Activated naive CD4-positive, alpha-beta T cell treated with anti-CD3 and anti-CD28 coated beads, Interleukin-2, amount 10 ng/mL, durations not matched to agents 7 days and 5 days (primary cell): ENCODE data around the gene DYNC1LI2.

Experiments used
- CTCF ChIA-PET: fragments of 350-600 bp; sonication (Branson Sonifier 250); formaldehyde crosslinking; loops from one replicate; lab custom pipeline; 2021; ENCODE audit warnings: antibody characterized with exemption; lab: Charles Lee
- DNase-seq: peaks from one replicate; pipeline ENCODE4 v3.0.0-alpha.2; 2020
- H3K27ac Mint-ChIP-seq: one replicate; pipeline ENCODE4 v1.8.0; 2021; ENCODE audit warnings: mild to moderate bottlenecking, moderate library complexity, mixed read lengths
- H3K27me3 Mint-ChIP-seq: one replicate; pipeline ENCODE4 v1.8.0; 2021; ENCODE audit warnings: mild to moderate bottlenecking, mixed read lengths
- H3K36me3 Mint-ChIP-seq: one replicate; pipeline ENCODE4 v1.8.0; 2021; ENCODE audit warnings: mixed read lengths
- H3K4me1 Mint-ChIP-seq: one replicate; pipeline ENCODE4 v1.8.0; 2021; ENCODE audit warnings: mixed read lengths
- H3K4me3 Mint-ChIP-seq: one replicate; pipeline ENCODE4 v1.8.0; 2021; ENCODE audit warnings: mild to moderate bottlenecking, moderate library complexity, mixed read lengths
- H3K9me3 Mint-ChIP-seq: one replicate; pipeline ENCODE4 v1.8.0; 2021; ENCODE audit warnings: mixed read lengths

The DYNC1LI2 gene

DNA sequence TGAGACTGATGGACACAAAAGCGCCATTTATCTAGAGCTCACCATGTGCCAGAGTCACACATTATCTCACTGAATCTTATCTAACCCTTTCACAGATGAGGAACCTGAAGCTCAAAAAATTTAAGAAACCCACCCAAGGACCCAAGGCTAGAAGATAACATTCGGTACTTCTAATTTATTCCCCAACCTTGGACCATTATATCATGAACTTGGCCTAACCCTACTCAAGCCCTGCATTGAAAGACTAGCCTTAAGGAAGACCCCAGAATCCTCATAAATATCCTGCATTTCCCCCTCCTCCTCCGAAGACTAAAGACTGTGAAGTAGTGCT lies 548 bp upstream of the DYNC1LI2 start:
- CTCF ChIA-PET = interaction anchor here (0.8 to 5.3 kb wide), 14 partner anchors 10 to 146 kb away, joined by 3 to 51 read pairs (median 5); partner anchors contain the start of gene NAE1

DNA sequence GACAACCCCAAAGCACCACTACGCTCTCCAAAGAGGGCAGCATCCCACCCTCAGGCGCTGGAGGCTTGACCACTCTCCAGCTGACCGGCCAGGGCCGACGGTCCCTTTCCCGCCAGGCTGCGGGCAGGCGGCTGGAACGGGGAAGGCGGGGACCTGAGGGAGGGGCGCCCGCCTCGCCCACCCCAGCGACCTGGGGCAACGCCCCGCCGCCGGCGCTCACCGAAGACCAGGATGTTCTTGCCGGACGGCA lies 431 bp downstream of the DYNC1LI2 start:
- Mint-ChIP-seq H3K36me3 (peaks cover 32% of the 10 kb centered on the region), H3K4me1 (peaks cover 48% of the 10 kb centered on the region), H3K9me3 (no peaks in the 10 kb centered on the region), H3K27ac (peak overlapping the region; percentile 73), H3K4me3 (peak overlapping the region; percentile 76), H3K27me3 (peaks cover 25% of the 10 kb centered on the region)
- peak; percentile 43 for DNase-seq
- CTCF ChIA-PET = interaction anchor here (1.3 to 5.3 kb wide), 8 partner anchors 11 to 117 kb away, joined by 3 to 51 read pairs (median 6); partner anchors contain the start of gene NAE1

More for the DNA sequence above, 548 bp upstream of the DYNC1LI2 start:
- Mint-ChIP-seq H3K36me3 (peaks cover 26% of the 10 kb centered on the region), H3K4me3 (peak overlapping the region; percentile 76), H3K27me3 (peaks cover 30% of the 10 kb centered on the region), H3K9me3 (no peaks in the 10 kb centered on the region), H3K4me1 (peaks cover 39% of the 10 kb centered on the region), H3K27ac (peak overlapping the region; percentile 84)
- no peak for DNase-seq

DNA sequence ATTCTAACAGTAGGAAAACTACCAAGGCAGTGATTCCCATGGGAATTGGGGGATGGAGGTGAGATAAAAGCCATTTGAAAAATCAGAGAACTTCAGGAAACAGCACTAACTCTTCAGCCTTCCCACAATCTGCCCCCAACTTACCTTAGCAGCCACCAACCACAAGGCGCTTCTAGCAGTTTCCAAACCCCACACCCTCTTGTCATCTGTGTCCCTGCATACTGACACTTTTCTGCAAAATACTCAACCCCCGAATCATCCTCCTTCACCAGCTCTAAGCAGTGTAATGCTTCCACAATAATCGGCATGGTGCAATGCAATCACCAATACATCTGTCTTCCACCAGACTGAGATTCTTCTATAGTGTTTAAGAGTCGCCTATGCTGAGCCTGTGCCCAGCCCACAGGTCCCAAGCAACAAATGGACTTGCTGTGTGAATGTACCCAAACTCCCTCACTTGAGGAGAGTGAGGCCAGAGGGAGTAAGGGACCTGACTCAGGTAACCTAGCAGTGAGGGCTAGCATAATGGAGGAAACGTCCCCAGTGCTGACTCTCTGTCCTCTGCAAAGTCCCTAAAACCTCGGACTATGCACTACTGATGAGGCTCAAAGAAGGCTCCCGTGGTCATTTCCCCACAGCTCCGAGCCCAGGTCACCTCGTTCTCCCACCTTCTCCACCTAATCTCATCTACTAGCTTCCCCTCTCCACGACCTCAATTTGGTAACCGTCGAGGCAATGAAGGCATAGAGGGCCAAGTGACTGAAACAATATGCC lies 943 bp downstream of the DYNC1LI2 start:
- CTCF ChIA-PET = interaction anchor here (1.3 to 5.3 kb wide), 5 partner anchors 11 to 118 kb away, joined by 3 to 51 read pairs (median 12); partner anchors contain the start of gene NAE1
- peaks cover 24% of the 10 kb centered on the region for H3K27me3 Mint-ChIP-seq
- H3K4me1 Mint-ChIP-seq = peaks cover 49% of the 10 kb centered on the region
- peak overlapping the region; percentile 73 for H3K27ac Mint-ChIP-seq
- no peak for DNase-seq
- H3K4me3 Mint-ChIP-seq = peak overlapping the region; percentile 76
- peaks cover 33% of the 10 kb centered on the region for H3K36me3 Mint-ChIP-seq
- H3K9me3 Mint-ChIP-seq = no peaks in the 10 kb centered on the region

DNA sequence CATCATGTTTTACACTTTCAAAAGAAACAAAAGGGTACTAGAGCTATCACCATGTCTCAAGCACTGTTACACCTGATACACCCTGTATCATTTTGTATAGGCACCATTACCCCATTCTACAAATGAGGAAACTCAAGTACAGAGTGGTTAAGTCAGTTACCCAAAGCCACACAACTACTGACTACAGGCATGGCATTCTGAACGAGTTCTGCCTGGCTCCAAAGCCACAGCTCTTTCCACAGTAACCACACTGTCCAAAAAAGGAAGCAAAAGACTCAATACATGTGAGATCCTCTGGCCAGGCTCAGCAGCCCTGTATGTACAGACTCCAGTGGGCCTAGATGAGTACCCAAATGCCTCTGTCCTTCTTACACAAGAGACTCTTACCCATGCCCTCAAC lies 4.7 kb downstream of the DYNC1LI2 start:
- peaks cover 42% of the 10 kb centered on the region for H3K36me3 Mint-ChIP-seq
- H3K9me3 Mint-ChIP-seq = no peaks in the 10 kb centered on the region
- H3K4me1 Mint-ChIP-seq = peaks cover 45% of the 10 kb centered on the region
- DNase-seq = peak; percentile 31
- peak overlapping the region; percentile 49 for H3K27ac Mint-ChIP-seq
- CTCF ChIA-PET = interaction anchor here (1.0 to 2.3 kb wide), 2 partner anchors 10 to 96 kb away, joined by 3 to 7 read pairs; no protein-coding TSS in a partner anchor
- H3K27me3 Mint-ChIP-seq = no peaks in the 10 kb centered on the region
- no peak overlapping the region for H3K4me3 Mint-ChIP-seq

DNA sequence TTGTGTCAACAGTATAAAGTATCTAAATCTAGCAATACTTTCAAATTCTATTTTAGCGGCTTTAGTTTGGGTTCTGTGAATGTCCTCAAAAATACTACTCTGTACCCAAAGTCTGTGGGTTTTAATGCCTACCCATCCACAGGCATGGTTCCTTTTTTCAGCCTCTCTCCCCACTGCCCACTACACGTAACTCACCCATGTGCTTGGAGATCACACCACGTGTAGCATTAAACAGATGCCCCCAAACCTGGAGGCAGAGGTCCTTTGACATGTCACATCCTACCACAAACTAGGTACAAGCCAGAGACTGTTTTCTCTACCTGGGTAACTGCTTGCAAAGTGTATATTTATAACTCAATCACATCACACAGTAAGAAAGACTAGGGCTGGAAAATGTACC lies 5.4 kb downstream of the DYNC1LI2 start:
- H3K27ac Mint-ChIP-seq = no peak overlapping the region
- no peak overlapping the region for H3K4me3 Mint-ChIP-seq
- no peaks in the 10 kb centered on the region for H3K9me3 Mint-ChIP-seq
- DNase-seq = no peak
- CTCF ChIA-PET = interaction anchor here (1.0 to 2.3 kb wide), 2 partner anchors 9 to 95 kb away, joined by 3 to 7 read pairs; no protein-coding TSS in a partner anchor
- H3K27me3 Mint-ChIP-seq = no peaks in the 10 kb centered on the region
- H3K4me1 Mint-ChIP-seq = peaks cover 48% of the 10 kb centered on the region
- H3K36me3 Mint-ChIP-seq = peaks cover 47% of the 10 kb centered on the region

DNA sequence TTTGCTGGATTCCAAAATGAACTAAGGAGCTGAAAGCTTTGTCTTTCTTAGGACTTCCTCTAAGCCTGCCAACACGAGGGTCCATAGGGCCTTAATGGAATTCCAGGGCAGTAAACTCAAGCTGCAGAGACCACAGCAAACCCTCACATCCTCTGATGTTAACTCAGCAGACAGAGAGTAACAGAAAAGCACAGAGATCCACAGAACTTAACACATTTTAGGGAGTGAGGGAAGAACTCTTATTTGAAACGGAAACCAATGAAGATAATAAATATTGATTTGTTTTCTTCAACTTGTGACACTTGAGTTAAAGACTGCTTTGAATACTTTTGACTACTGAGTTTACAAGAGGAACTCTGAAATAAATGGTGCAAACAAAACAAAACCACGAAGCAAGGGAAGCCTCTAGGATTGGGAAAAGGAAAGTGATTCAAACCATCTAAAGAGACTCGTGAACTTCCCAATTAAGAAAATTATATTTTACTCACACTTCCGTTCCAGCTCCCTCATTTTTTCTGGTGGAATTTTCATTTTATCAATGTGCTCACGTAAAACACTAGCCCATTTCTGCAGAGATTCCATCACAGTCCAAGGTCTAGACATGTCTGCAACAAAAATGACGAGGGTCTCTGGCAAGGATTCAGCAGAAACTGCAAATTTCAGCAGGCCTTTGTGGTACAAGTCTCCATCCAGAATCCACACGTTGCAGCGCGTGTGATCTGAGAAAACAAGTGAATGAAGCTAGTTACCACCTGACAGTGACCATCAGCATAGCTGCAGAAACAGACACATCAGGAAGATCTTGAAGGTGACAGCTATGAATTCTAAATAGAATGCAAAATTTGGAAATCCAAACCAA lies 9.2 kb downstream of the DYNC1LI2 start:
- CTCF ChIA-PET = interaction anchor here (1.3 to 6.7 kb wide), 4 partner anchors 10 to 335 kb away, joined by 3 to 85 read pairs (median 32); partner anchors contain the start of gene DYNC1LI2
- H3K27ac Mint-ChIP-seq = no peak overlapping the region
- no peak overlapping the region for H3K4me3 Mint-ChIP-seq
- no peaks in the 10 kb centered on the region for H3K27me3 Mint-ChIP-seq
- no peak for DNase-seq
- H3K9me3 Mint-ChIP-seq = no peaks in the 10 kb centered on the region
- H3K36me3 Mint-ChIP-seq = peaks cover 47% of the 10 kb centered on the region
- peaks cover 35% of the 10 kb centered on the region for H3K4me1 Mint-ChIP-seq

DNA sequence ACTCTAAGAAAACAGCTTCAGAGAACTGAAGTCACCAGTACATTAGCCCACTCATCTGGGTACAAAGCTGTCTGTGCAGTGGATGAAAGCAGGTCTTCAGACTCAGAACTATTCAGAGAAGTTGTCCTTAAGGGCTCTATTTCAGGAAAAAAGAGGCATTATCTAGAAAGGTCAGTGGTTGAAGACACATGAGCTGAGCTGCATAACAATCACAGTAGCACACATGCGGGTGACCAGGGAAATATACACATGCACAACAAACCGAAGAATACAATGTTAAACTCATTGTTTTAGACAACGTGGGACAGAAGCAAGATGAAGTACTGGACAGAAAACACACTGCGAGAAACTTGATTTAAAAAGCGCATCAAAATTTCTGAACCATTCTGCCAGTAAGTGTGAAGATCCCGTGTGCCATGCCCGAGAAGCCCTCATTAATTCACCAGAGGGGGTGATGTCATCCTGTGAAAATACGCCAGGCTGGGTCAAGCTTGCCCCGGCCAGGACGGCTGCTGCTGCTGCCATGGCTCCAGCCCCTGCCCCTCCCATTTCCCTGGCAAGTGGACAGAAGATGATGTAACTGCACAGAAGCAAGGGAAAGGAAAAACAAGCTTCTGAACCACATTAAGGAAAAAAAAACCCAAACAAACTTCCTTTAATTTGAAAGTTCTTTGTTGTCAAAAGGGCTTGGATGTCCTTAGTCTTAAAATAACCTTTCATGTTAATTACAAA lies 10.1 kb downstream of the DYNC1LI2 start:
- DNase-seq = no peak
- Mint-ChIP-seq H3K36me3 (peaks cover 43% of the 10 kb centered on the region), H3K4me1 (peaks cover 28% of the 10 kb centered on the region), H3K9me3 (no peaks in the 10 kb centered on the region), H3K27me3 (no peaks in the 10 kb centered on the region), H3K27ac (peak overlapping the region; percentile 20), H3K4me3 (no peak overlapping the region)
- CTCF ChIA-PET = interaction anchor here (0.6 to 6.7 kb wide), 10 partner anchors 8 to 336 kb away, joined by 3 to 85 read pairs (median 4); partner anchors contain the start of gene DYNC1LI2

DNA sequence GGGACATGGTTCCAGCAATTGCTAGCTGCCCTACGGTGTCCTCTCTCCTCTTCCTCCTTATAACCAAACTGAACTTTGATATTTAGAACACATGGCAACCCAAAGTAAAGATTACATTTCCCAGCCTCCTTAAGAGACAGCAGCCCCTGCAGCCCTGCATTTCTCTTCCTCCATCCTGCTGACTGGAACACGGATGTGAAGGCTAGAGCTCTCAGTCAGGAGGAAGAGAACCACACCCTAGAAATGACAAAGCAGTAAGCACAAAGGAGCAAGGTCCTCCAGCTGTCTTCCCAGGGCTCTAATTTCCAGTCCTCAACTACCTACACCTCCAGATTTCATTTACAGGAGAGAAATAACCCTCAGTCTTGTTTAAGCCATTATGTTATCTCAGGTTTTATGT lies 10.9 kb downstream of the DYNC1LI2 start:
- Mint-ChIP-seq H3K4me1 (peaks cover 23% of the 10 kb centered on the region), H3K27ac (peak overlapping the region; percentile 17), H3K4me3 (no peak overlapping the region), H3K36me3 (peaks cover 46% of the 10 kb centered on the region), H3K9me3 (no peaks in the 10 kb centered on the region), H3K27me3 (no peaks in the 10 kb centered on the region)
- DNase-seq = no peak
- CTCF ChIA-PET = interaction anchor here (0.6 to 6.7 kb wide), 15 partner anchors 8 to 335 kb away, joined by 3 to 85 read pairs (median 3); partner anchors contain the start of gene DYNC1LI2

DNA sequence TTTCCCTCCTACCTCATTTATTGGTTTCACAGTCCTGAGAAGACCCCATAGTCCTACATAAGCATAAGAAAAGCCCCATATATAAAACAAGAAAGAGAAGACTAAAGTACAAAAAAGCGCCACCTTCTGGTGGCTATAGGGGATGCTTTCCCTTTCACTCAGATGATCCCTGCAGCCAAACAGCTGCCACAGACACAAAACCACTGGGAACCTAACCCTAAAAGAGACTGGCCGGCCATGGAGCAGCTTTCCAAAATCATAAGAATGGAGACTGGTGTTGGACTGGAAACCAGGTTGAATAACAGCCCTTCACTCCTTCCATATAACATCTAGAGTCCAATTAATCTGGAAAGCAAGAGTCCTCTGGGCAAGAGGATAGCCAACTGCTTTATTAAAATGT lies 11.4 kb downstream of the DYNC1LI2 start:
- no peak overlapping the region for H3K27ac Mint-ChIP-seq

DNA sequence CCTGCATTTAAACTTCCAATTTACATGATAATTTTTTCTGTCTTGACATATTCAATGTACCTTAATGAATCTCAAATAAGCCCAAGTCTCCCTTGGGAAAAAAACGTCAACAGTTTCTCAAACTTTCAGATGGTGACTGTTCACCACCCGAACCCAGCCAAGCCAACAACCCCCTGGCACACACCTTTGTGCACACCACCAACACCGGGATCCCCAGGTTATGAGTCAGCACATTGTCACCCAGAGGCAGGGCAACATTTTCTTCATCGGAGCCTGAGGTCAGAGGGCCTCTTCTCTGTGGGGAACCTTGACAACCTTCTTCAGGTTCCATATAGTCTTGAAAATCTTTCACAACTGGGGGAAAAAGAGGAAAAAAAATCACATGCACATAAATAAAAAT lies 15.5 kb downstream of the DYNC1LI2 start:
- Mint-ChIP-seq H3K4me3 (no peak overlapping the region), H3K27ac (no peak overlapping the region), H3K27me3 (no peaks in the 10 kb centered on the region), H3K36me3 (peaks cover 63% of the 10 kb centered on the region), H3K9me3 (no peaks in the 10 kb centered on the region), H3K4me1 (peaks cover 14% of the 10 kb centered on the region)
- DNase-seq = no peak
- CTCF ChIA-PET = interaction anchor here (3.3 to 6.7 kb wide), 3 partner anchors 7 to 132 kb away, joined by 11 to 85 read pairs (median 25); no protein-coding TSS in a partner anchor

More for the DNA sequence above, 11.4 kb downstream of the DYNC1LI2 start:
- H3K4me1 Mint-ChIP-seq = peaks cover 23% of the 10 kb centered on the region
- CTCF ChIA-PET = interaction anchor here (0.9 to 6.7 kb wide), 14 partner anchors 9 to 335 kb away, joined by 3 to 85 read pairs (median 3); partner anchors contain the start of gene DYNC1LI2
- no peaks in the 10 kb centered on the region for H3K27me3 Mint-ChIP-seq
- no peaks in the 10 kb centered on the region for H3K9me3 Mint-ChIP-seq
- H3K4me3 Mint-ChIP-seq = no peak overlapping the region
- H3K36me3 Mint-ChIP-seq = peaks cover 49% of the 10 kb centered on the region
- DNase-seq = peak; percentile 58

DNA sequence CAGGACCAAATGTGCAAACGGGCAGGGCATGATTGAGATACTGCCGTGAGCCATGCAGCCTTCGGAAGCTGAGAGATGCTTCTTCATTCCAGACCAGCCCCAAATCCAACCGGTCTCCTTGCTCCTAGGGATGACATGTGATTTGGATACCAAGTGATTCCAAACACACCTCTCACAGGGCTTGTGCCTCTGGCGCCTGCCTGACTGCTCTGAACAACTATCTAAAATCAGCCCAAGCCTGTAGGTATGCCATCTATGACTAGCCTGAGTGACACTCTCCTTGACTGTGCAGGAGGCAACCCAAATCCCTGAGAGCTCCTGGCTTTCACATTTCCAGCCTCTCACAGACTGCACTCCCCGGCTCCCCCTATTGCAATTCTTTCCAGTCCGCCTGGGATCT lies 20.3 kb downstream of the DYNC1LI2 start:
- H3K27me3 Mint-ChIP-seq = no peaks in the 10 kb centered on the region
- no peak overlapping the region for H3K4me3 Mint-ChIP-seq
- no peaks in the 10 kb centered on the region for H3K9me3 Mint-ChIP-seq
- no peak overlapping the region for H3K27ac Mint-ChIP-seq
- CTCF ChIA-PET = interaction anchor here (1.1 to 7.4 kb wide), 5 partner anchors 8 to 412 kb away, joined by 3 to 85 read pairs (median 4); no protein-coding TSS in a partner anchor
- DNase-seq = no peak
- H3K36me3 Mint-ChIP-seq = peaks cover 61% of the 10 kb centered on the region
- peaks cover 2% of the 10 kb centered on the region for H3K4me1 Mint-ChIP-seq

DNA sequence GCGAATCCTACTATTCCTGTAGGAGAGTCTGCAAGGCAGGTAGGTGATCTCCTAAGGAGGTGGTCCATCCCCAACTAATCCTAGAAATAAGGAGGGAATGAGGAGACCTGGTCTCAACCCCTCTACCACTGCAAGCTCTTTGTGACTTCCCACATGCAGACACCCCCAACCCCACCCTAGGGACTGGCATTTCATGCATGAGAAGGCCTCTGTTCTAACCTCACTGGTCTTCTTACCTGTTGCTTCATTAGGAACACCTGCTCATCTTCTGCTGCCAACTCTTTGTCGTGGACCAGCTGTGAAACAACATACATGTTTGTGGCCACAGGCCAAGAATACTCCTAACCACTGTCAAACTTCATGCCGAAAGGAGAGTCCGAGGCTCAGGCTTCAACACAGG lies 22.6 kb downstream of the DYNC1LI2 start:
- Mint-ChIP-seq H3K4me3 (no peak overlapping the region), H3K27me3 (no peaks in the 10 kb centered on the region), H3K4me1 (peaks cover 2% of the 10 kb centered on the region), H3K36me3 (peaks cover 64% of the 10 kb centered on the region), H3K9me3 (no peaks in the 10 kb centered on the region), H3K27ac (no peak overlapping the region)
- no peak for DNase-seq
- CTCF ChIA-PET = interaction anchor here (0.8 to 7.4 kb wide), 9 partner anchors 11 to 427 kb away, joined by 3 to 85 read pairs (median 10); partner anchors contain the start of gene DYNC1LI2

DNA sequence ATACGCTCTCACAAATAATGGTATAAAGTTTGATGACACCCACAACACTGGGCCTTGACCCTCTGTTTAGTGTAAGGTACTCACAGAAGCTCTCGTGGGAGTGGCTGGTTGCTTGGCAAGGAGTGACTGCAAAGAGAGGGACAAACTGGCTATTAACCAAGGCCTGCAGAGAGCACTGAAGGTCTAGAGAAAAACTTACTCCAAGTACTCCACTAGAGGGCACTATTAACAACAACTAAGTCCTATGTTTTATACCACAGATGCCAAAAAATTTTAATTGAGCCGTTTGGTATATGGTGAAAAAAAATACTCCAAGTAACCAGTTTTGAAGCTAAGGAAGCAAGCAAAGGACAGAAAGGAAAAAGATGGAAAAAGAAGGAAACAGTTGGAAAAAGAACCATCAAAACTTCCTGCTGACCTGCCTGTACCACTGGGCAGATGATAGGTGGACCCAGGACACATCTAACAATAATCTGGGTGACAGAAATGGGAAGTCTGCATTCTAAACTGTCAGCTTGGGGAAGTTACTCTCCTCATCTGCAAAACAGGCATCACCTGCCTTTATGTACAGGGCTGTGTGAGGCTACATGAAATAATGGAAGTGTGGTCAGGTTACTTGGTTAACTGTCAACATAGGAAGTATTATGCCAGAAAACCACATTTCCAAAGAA lies 23.2 kb downstream of the DYNC1LI2 start:
- CTCF ChIA-PET = interaction anchor here (0.6 to 7.4 kb wide), 10 partner anchors 11 to 427 kb away, joined by 3 to 85 read pairs (median 8); partner anchors contain the start of gene DYNC1LI2
- H3K9me3 Mint-ChIP-seq = no peaks in the 10 kb centered on the region
- H3K4me1 Mint-ChIP-seq = peaks cover 2% of the 10 kb centered on the region
- H3K27ac Mint-ChIP-seq = peak overlapping the region; percentile 67
- no peak for DNase-seq
- peaks cover 64% of the 10 kb centered on the region for H3K36me3 Mint-ChIP-seq
- H3K27me3 Mint-ChIP-seq = no peaks in the 10 kb centered on the region
- H3K4me3 Mint-ChIP-seq = no peak overlapping the region
